Transverse colon (tissue), 4 donors: Measurements from ENCODE around the gene LETM1. TPM values are rescaled to one million over a fixed set of nuclear protein-coding genes. Genes with fewer than 3 reads are reported as not detected.

Source experiments
- DNase-seq: peaks from one replicate; pipeline ENCODE4 v3.0.0-alpha.2; 2019
- H3K27ac ChIP-seq, 4 donors: fragments of 200-600 bp; sonication (generic); 2 replicates each; pipeline ENCODE4 v1.5.1; 2016 to 2018; ENCODE audit warnings: inconsistent platforms in 4 of 4
- H3K27me3 ChIP-seq: fragments of 200-600 bp; sonication (generic); 2 replicates; pipeline ENCODE4 v1.5.1; 2017; ENCODE audit warnings: inconsistent platforms
- H3K36me3 ChIP-seq, 4 donors: fragments of 200-600 bp; sonication (generic); 2 replicates each; pipeline ENCODE4 v1.5.1; 2017 to 2019; ENCODE audit warnings: inconsistent platforms in 4 of 4
- H3K4me1 ChIP-seq, 4 donors: fragments of 200-600 bp; sonication (generic); 2 replicates each; pipeline ENCODE4 v1.5.1; 2017 to 2020; ENCODE audit warnings: inconsistent platforms in 4 of 4
- H3K4me3 ChIP-seq, 4 donors: fragments of 200-600 bp; sonication (generic); 1 replicate in 1 of 4; 2 replicates in 3 of 4; pipeline versions ENCODE4 v1.5.1 to v1.6.1; 2017 to 2019; ENCODE audit warnings: inconsistent platforms in 4 of 4
- H3K9me3 ChIP-seq, 2 donors: fragments of 200-600 bp; sonication (generic); 2 replicates each; pipeline ENCODE4 v1.5.1; 2017 to 2019; ENCODE audit warnings: inconsistent platforms in 2 of 2
- EP300 ChIP-seq: sonication (generic); formaldehyde crosslinking; IDR thresholded peaks from one replicate; pipeline ENCODE4 v1.6.1; 2017; ENCODE audit warnings: antibody characterized with exemption, low read depth
- POLR2A ChIP-seq: fragments of 450-650 bp; IDR thresholded peaks from one replicate; pipeline ENCODE4 v1.6.1; 2016; ENCODE audit warnings: antibody characterized with exemption, mild to moderate bottlenecking, moderate library complexity
- POLR2AphosphoS5 ChIP-seq, 3 donors: sonication (generic); formaldehyde crosslinking; IDR thresholded peaks; one replicate each; pipeline ENCODE4 v1.6.1; 2016; ENCODE audit warnings: antibody characterized with exemption in 3 of 3
- WGBS, 2 donors: methylation state at CpG; one replicate each; pipeline ENCODE4 v1.1.5; 2018; ENCODE audit warnings: low coverage in 1 of 2; 5-methylcytosine and 5-hydroxymethylcytosine counted together
- in situ Hi-C, 4 donors: fragments of 200-750 bp; cut with MboI; loops; one replicate each; pipeline versions ENCODE4 v1.15.0 to v1.15.1; 2017; ENCODE audit warnings: low sequenced_read_pairs in 3 of 4, low pct_ligation_motif_present in 1 of 4, low pct_unique_long_range_greater_than_20kb in 1 of 4
- intact Hi-C: fragments of 100-400 bp; cut with DNase I; formaldehyde crosslinking; loops from one replicate; pipeline ENCODE4 v1.15.1; 2023; ENCODE audit warnings: low total_unique reads
- total RNA-seq, 4 donors: library from RNA; depleted of rRNA; stranded (reverse); fragments of >200 nt; gene quantifications; one replicate each; pipeline ENCODE4 v1.1.0, GENCODE V29; 2016
- TF ChIP-seq, protein P1 (sequence below), 5 experiments: fragments of 200-600 bp in 3 of 5; fragments of 450-650 bp in 2 of 5; sonication (generic) in 3 of 5; IDR thresholded peaks; 1 replicate in 2 of 5; 2 replicates in 3 of 5; pipeline ENCODE4 v1.5.1; 2016 to 2017; ENCODE audit warnings: antibody characterized with exemption in 5 of 5, inconsistent platforms in 3 of 5, mild to moderate bottlenecking in 2 of 5, moderate library complexity in 1 of 5

LETM1 gene
- total RNA-seq, 4 donors from 2014 or later = 173 to 469 (median 243) TPM

DNA sequence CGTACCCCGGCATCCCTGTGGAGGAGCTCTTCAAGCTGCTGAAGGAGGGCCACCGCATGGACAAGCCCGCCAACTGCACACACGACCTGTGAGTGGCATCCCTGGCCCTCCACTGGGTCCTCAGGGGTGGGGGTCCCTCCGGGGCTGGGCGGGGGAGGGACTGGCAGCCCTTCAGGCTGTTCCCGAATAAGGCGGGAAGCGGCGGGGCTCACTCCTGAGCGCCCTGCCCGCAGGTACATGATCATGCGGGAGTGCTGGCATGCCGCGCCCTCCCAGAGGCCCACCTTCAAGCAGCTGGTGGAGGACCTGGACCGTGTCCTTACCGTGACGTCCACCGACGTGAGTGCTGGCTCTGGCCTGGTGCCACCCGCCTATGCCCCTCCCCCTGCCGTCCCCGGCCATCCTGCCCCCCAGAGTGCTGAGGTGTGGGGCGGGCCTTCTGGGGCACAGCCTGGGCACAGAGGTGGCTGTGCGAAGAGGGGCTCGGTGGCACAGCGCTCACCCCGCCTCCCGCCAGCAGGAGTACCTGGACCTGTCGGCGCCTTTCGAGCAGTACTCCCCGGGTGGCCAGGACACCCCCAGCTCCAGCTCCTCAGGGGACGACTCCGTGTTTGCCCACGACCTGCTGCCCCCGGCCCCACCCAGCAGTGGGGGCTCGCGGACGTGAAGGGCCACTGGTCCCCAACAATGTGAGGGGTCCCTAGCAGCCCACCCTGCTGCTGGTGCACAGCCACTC lies 49.2 kb downstream of the LETM1 start:
- Histone ChIP-seq H3K27ac (no peak overlapping the region), H3K4me1 (peaks cover 0 to 19% (median 9%) of the 10 kb centered on the region in 4 donors)
- in situ Hi-C loops = loop anchor here in 1 of 4 donors (25.0 kb wide), 1 partner anchor 381 kb away; no protein-coding TSS in a partner anchor

DNA sequence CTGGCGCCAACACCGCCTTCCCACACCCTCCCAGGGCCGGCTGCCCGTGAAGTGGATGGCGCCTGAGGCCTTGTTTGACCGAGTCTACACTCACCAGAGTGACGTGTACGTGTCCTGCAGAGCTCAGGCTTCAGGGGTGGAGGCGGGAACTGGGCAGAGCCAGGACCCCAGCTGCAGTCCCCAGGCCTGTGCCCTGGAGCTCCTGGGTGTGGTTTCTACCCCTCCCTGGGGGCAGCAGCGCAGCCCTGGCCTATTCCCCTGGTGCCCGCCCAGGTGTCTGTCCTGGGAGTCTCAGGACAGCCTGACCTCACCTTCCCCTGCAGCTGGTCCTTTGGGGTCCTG lies 49.8 kb downstream of the LETM1 start:
- Histone ChIP-seq H3K4me3 (no peak overlapping the region), H3K27me3 (no peaks in the 10 kb centered on the region), H3K9me3 (no peaks in the 10 kb centered on the region), H3K36me3 (no peaks in the 10 kb centered on the region), H3K4me1 (peaks cover 0 to 19% (median 9%) of the 10 kb centered on the region in 4 donors), H3K27ac (no peak overlapping the region)
- intact Hi-C loops (no loop called here), in situ Hi-C loops (loop anchor here in 1 of 4 donors (25.0 kb wide), 1 partner anchor 381 kb away; no protein-coding TSS in a partner anchor)
- DNase-seq = no peak
- TF ChIP-seq EP300 (no peak), POLR2A (no peak), POLR2AphosphoS5 (IDR thresholded peaks at IDR 0.05) (no peak)
- TF ChIP-seq, protein P1, sequence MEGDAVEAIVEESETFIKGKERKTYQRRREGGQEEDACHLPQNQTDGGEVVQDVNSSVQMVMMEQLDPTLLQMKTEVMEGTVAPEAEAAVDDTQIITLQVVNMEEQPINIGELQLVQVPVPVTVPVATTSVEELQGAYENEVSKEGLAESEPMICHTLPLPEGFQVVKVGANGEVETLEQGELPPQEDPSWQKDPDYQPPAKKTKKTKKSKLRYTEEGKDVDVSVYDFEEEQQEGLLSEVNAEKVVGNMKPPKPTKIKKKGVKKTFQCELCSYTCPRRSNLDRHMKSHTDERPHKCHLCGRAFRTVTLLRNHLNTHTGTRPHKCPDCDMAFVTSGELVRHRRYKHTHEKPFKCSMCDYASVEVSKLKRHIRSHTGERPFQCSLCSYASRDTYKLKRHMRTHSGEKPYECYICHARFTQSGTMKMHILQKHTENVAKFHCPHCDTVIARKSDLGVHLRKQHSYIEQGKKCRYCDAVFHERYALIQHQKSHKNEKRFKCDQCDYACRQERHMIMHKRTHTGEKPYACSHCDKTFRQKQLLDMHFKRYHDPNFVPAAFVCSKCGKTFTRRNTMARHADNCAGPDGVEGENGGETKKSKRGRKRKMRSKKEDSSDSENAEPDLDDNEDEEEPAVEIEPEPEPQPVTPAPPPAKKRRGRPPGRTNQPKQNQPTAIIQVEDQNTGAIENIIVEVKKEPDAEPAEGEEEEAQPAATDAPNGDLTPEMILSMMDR (IDR thresholded peaks at IDR 0.05) = no peak
- 91% methylated on average over 9 of the region's 11 CpGs; no CpG with 5 or more reads in 1 of the 2 donors for WGBS, 2 donors

More for the DNA sequence above, 49.2 kb downstream of the LETM1 start:
- no peaks in the 10 kb centered on the region for H3K9me3 ChIP-seq
- DNase-seq = no peak
- no peaks in the 10 kb centered on the region for H3K36me3 ChIP-seq
- H3K27me3 ChIP-seq = no peaks in the 10 kb centered on the region
- no peak overlapping the region for H3K4me3 ChIP-seq
- TF ChIP-seq POLR2AphosphoS5 (IDR thresholded peaks at IDR 0.05) = no peak
- TF ChIP-seq, protein P1 (IDR thresholded peaks at IDR 0.05) = no peak
- no peak for TF ChIP-seq EP300
- TF ChIP-seq POLR2A = no peak
- 87% methylated on average over 20 of the region's 41 CpGs; no CpG with 5 or more reads in 1 of the 2 donors for WGBS, 2 donors
- intact Hi-C loops = no loop called here

DNA sequence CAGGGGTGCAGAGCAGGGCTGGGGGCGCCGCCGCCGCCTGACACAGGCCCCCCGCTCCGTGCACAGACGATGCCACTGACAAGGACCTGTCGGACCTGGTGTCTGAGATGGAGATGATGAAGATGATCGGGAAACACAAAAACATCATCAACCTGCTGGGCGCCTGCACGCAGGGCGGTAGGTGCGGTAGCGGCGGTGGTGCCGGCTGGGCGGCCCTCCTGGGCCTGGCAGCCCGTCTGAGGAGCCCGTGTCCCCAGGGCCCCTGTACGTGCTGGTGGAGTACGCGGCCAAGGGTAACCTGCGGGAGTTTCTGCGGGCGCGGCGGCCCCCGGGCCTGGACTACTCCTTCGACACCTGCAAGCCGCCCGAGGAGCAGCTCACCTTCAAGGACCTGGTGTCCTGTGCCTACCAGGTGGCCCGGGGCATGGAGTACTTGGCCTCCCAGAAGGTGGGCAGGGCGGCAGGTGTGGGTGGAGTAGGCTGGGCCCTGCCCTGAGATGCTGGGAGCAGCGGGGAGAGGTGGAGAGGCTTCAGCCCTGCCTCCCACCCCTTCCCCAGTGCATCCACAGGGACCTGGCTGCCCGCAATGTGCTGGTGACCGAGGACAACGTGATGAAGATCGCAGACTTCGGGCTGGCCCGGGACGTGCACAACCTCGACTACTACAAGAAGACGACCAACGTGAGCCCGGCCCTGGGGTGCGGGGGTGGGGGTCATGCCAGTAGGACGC lies 50.3 kb downstream of the LETM1 start:
- in situ Hi-C loops = loop anchor here in 1 of 4 donors (25.0 kb wide), 1 partner anchor 382 kb away; no protein-coding TSS in a partner anchor
- no peak overlapping the region for H3K4me3 ChIP-seq
- H3K27ac ChIP-seq = no peak overlapping the region
- no peaks in the 10 kb centered on the region for H3K9me3 ChIP-seq
- H3K36me3 ChIP-seq = no peaks in the 10 kb centered on the region
- no peak for TF ChIP-seq POLR2A
- TF ChIP-seq EP300 = no peak
- no peak for TF ChIP-seq POLR2AphosphoS5 (IDR thresholded peaks at IDR 0.05)
- TF ChIP-seq, protein P1 (IDR thresholded peaks at IDR 0.05) = no peak
- H3K4me1 ChIP-seq = peaks cover 0 to 19% (median 9%) of the 10 kb centered on the region in 4 donors
- no peaks in the 10 kb centered on the region for H3K27me3 ChIP-seq
- WGBS, 2 donors = 80 to 89% methylated on average over 1 to 20 of the region's 47 CpGs
- DNase-seq = no peak
- intact Hi-C loops = no loop called here
